Measurements from ENCODE around the gene TRIP4.
A peak's percentile ranks its signal among the peaks of the same experiment; 100 is the strongest.
"Not testable (repeated sequence)": the region's sequence is repeated elsewhere in the genome, so short reads cannot be mapped to it uniquely, and the experiment has no call there.

TRIP4 gene

GRCh38 chr15:64387562-64388168, at the start of gene TRIP4:
TSS of gene TRIP4 (plus strand) at chr15:64387836. CDS start at chr15:64387864, 28 bp downstream.
- peak; percentile 97 for DNase-seq

GRCh38 chr15:64340355-64340754, 47.3 kb upstream of the TRIP4 start:
- no peak for DNase-seq

- no peak for DNase-seq
These were observed 45.7 kb upstream of the TRIP4 start for GRCh38 chr15:64341961-64342360.

- DNase-seq, result peak; percentile 23
These were observed 44.4 kb upstream of the TRIP4 start for GRCh38 chr15:64343222-64343621.

GRCh38 chr15:64343841-64344240, 43.8 kb upstream of the TRIP4 start:
- no peak for DNase-seq

- peak; percentile 17 for DNase-seq
These were observed 42.9 kb upstream of the TRIP4 start for GRCh38 chr15:64344651-64345294.

- not testable (repeated sequence) for DNase-seq
These were observed 41.4 kb upstream of the TRIP4 start for GRCh38 chr15:64346242-64346641.

- no peak for DNase-seq
These were observed 39.2 kb upstream of the TRIP4 start for GRCh38 chr15:64348455-64348854.

GRCh38 chr15:64349375-64349774, 38.3 kb upstream of the TRIP4 start:
- no peak for DNase-seq

GRCh38 chr15:64351265-64351664, 36.4 kb upstream of the TRIP4 start:
- DNase-seq, result no peak

GRCh38 chr15:64354688-64355344, 32.8 kb upstream of the TRIP4 start:
- DNase-seq, result no peak

- peak; percentile 51 for DNase-seq
These were observed 32.2 kb upstream of the TRIP4 start for GRCh38 chr15:64355348-64355943.

GRCh38 chr15:64355944-64356709, 31.5 kb upstream of the TRIP4 start, which contains the start of gene CSNK1G1:
TSS of gene CSNK1G1 (minus strand) at chr15:64356173. CDS start at chr15:64300499, 55,674 bp downstream.
- peak; percentile 98 for DNase-seq

- DNase-seq, result no peak
These were observed 31.0 kb upstream of the TRIP4 start for GRCh38 chr15:64356710-64357040.

GRCh38 chr15:64361259-64361658, 26.4 kb upstream of the TRIP4 start:
- no peak for DNase-seq

GRCh38 chr15:64369078-64369607, 18.5 kb upstream of the TRIP4 start:
- no peak for DNase-seq

GRCh38 chr15:64371383-64371782, 16.3 kb upstream of the TRIP4 start:
- DNase-seq, result not testable (repeated sequence)

- no peak for DNase-seq
These were observed 14.3 kb upstream of the TRIP4 start for GRCh38 chr15:64373360-64373759.

GRCh38 chr15:64379216-64379960, 8.2 kb upstream of the TRIP4 start:
- no peak for DNase-seq

- DNase-seq, result not testable (repeated sequence)
These were observed 7.3 kb upstream of the TRIP4 start for GRCh38 chr15:64380130-64380870.
